Tibial nerve (tissue), 4 donors: Measurements from ENCODE around the gene RANGRF.

Source experiments
- CTCF ChIP-seq, 5 experiments: fragments of 200-600 bp in 3 of 5; fragments of 450-650 bp in 2 of 5; sonication (generic) in 3 of 5; IDR thresholded peaks; one replicate each; pipeline ENCODE4 v1.5.1; 2016 to 2019; ENCODE audit warnings: antibody characterized with exemption in 5 of 5, mild to moderate bottlenecking in 3 of 5, moderate library complexity in 2 of 5
- EP300 ChIP-seq, 2 donors: sonication (generic); formaldehyde crosslinking; IDR thresholded peaks; one replicate each; pipeline ENCODE4 v1.6.1; 2017; ENCODE audit warnings: antibody characterized with exemption in 2 of 2, mild to moderate bottlenecking in 1 of 2

GRCh38 chr17:8322061-8322460 lies 33.6 kb downstream of the RANGRF start:
- TF ChIP-seq CTCF (IDR thresholded peaks at IDR 0.05) (no peak), EP300 (IDR thresholded peaks at IDR 0.05) (no peak)
